WERI-Rb-1 (cell line): Measurements from ENCODE around the gene GPR55.

ENCODE experiments used
- DNase-seq: peaks from one replicate; pipeline ENCODE4 v3.0.0-alpha.2; 2020
- H3K27ac ChIP-seq: fragments of 250-450 bp; sonication (Bioruptor Pico); 2 replicates; pipeline ENCODE4 v1.5.1; 2020; ENCODE audit warnings: mild to moderate bottlenecking, moderate library complexity
- H3K27me3 ChIP-seq: fragments of 250-450 bp; sonication (Bioruptor Pico); 2 replicates; pipeline ENCODE4 v1.5.1; 2021; ENCODE audit warnings: mild to moderate bottlenecking, low read depth, moderate library complexity; ENCODE audit not compliant: insufficient read depth, severe bottlenecking
- H3K36me3 ChIP-seq: fragments of 250-450 bp; sonication (Bioruptor Pico); 2 replicates; pipeline ENCODE4 v1.5.1; 2020; ENCODE audit warnings: mild to moderate bottlenecking, moderate library complexity
- H3K4me3 ChIP-seq: 2 replicates; pipeline ENCODE4 v1.5.1; 2011; ENCODE audit warnings: low read depth, mild to moderate bottlenecking, control low read depth, low read length
- H3K9me3 ChIP-seq: fragments of 250-450 bp; sonication (Bioruptor Pico); 2 replicates; pipeline ENCODE4 v1.5.1; 2021; ENCODE audit warnings: mild to moderate bottlenecking, moderate library complexity; ENCODE audit not compliant: severe bottlenecking
- CTCF ChIP-seq: IDR thresholded peaks from 2 replicates; pipeline ENCODE4 v1.5.1; 2011; ENCODE audit warnings: low read depth, mild to moderate bottlenecking, control low read depth, inconsistent platforms, low read length

GPR55 gene

GRCh38 chr2:230863031-230863430 lies 62.0 kb downstream of the GPR55 start:
- no peak overlapping the region for H3K27ac ChIP-seq
- peaks cover 4% of the 10 kb centered on the region for H3K36me3 ChIP-seq
- no peaks in the 10 kb centered on the region for H3K27me3 ChIP-seq
- TF ChIP-seq CTCF: no peak
- DNase-seq: no peak
- no peak overlapping the region for H3K4me3 ChIP-seq
- no peaks in the 10 kb centered on the region for H3K9me3 ChIP-seq

GRCh38 chr2:230862292-230862691 lies 62.8 kb downstream of the GPR55 start:
- DNase-seq: no peak
- H3K9me3 ChIP-seq: no peaks in the 10 kb centered on the region
- peak overlapping the region; percentile 65 for H3K27ac ChIP-seq
- no peak overlapping the region for H3K4me3 ChIP-seq
- no peak for TF ChIP-seq CTCF
- peaks cover 4% of the 10 kb centered on the region for H3K36me3 ChIP-seq
- no peaks in the 10 kb centered on the region for H3K27me3 ChIP-seq

- Histone ChIP-seq H3K27ac (peak overlapping the region; percentile 65), H3K9me3 (no peaks in the 10 kb centered on the region), H3K27me3 (no peaks in the 10 kb centered on the region), H3K36me3 (peaks cover 4% of the 10 kb centered on the region), H3K4me3 (no peak overlapping the region; the same call in 1 of the 2 replicates)
- peak; percentile 85 for DNase-seq
- no peak for TF ChIP-seq CTCF
These were observed 63.3 kb downstream of the GPR55 start for GRCh38 chr2:230861552-230862255.
